LoVo (cell line): Measurements from ENCODE around the gene RAD51B.

Experiments used
- DNase-seq: peaks from one replicate; pipeline ENCODE4 v3.0.0-alpha.2; 2016; ENCODE audit warnings: low spot score

Gene RAD51B

DNA sequence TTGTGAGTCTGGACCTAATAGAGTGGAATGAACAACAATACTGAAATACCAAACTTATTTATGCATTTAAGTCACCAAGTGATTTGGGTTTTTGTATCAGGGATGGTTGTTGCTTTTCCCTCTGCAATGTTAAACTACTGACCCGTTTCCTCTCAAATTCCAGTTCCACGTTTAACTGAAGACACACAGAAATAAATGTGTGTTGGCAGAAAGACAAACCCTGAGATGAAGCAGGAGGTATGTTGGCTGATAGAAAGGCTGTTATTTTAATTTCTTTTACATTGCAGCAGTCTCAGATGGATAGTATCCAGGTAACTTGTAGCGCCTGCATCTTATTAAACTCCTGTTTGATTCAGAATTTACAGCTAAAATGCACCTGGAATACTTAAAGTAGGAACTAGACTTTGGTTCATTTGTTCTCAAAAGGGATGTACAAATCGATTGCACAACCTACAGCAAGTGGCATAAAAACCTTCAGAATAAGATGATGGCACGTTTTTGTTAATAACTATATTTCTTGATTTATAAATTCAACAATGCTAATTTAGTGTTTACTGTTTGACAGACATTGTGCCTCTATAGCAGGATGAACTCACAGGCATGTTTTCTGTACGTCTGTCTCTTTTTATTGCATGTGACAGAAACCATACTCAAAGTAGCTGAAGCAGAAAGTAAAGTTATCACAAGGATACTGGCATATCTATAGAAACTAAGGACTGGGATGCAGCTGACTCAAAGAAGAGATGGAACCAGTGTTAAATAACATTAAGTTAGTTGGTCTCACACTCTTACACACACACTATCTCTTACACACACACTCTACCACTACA, 567.6 kb downstream of the RAD51B start:
- DNase-seq, result no peak

- DNase-seq, result no peak
Measured at GRCh38 chr14:68389943-68390342, 570.4 kb downstream of the RAD51B start.

DNA sequence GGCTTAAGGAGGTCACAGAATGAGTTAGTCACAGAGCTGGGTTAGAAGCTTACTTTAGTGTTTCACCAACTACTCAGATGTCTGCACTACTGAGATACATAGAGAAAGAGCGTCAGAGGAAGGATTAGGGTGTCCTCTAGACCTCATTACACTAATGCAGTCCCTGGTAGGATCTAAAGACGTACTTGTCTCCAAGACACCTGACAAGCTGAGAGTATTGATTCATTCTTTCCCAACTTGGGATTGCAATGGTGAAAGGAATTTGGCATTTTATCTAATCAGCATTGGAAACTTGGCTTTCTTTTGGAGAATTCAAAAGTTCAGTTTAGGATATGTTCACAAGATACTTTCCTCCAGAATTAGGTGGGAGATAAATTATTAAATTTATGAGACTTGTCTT, 571.2 kb downstream of the RAD51B start:
- no peak for DNase-seq

GRCh38 chr14:68391311-68392014, 571.9 kb downstream of the RAD51B start:
- no peak for DNase-seq

DNA sequence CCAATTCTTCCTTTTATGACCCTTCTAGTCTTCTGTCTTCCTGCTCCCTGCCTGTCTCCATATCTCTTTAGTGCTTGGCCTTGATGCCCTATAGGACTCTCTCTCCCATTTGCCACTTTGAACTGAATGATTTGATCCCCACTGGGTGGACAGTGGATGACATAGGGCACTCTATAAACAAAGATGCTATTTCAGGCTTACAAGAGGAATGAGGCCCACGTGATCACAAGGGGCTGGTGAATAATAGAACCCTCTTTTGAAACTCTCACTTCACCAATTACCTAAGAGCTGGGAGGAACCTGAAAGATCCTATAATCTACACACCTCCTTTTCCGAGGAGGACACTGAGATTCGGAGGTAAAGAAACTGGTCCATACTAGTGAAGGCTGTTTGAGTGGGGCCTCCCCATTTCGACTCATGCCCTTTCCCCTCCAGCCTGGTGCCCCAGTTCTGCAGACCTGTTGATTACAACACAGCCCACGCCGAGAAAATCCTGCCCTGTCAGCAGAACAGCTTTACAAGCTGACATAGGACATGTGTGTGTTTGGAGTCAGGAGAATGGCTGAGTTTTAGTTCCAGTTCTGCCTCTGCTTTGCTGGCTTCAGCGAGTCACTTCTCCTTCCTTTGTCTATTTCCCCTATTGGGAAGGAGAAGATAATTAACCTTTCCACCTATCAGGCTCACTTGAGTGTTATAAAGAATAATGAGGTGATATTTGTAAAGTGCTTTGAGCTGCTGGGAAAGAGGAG, 573.0 kb downstream of the RAD51B start:
- DNase-seq, result no peak

- no peak for DNase-seq
Measured at GRCh38 chr14:68393259-68393658, 573.7 kb downstream of the RAD51B start.

DNA sequence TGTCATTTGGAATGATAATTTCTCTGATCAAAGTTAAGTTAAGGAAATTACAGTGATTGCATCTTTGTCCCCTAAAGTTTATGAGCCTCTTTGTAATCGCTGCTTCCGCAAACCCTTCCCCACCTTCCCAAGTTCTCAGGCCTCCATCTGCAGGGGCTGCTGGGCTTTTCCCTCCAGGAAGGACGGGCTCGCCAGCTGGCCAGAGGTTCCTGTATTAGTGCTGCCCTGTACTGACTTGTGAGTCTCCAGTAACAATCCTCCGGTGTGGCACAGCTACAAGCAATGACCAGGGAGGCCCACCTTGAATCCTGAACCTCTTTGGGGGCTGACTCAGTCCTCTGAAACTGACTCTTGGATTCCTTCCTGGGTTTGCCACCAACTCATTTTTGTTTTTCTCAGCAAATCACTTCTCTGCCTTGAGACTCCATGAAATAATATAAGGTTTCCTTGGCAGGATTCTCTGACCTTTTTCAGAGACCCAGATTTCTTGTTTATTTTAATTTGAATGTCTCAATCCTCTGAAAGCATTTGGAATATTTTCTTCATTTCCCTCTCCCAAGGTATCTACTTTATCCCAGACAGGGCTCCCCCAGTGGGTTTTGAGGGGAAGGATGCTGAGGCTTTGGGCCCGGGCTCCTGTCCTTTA, 574.7 kb downstream of the RAD51B start:
- DNase-seq, result no peak

DNA sequence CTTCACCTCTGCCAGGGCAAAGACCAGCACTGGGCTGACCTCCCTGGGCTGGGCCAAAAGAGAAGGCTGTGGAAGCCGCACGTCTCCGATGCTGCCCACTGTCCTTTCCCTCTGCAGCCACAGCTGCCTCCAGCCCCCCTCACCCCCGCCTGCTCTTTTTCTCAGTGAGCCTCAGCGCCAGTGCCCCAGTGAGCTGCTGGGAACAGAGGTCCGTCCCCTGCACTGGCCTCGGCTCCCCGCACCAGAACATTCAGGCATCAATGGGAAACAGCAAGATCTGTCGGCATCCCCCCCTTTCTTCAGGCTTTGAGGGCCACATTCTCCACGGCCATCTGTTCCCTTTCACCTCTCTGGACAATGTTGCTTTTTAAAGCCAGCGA, 575.2 kb downstream of the RAD51B start:
- no peak for DNase-seq

DNA sequence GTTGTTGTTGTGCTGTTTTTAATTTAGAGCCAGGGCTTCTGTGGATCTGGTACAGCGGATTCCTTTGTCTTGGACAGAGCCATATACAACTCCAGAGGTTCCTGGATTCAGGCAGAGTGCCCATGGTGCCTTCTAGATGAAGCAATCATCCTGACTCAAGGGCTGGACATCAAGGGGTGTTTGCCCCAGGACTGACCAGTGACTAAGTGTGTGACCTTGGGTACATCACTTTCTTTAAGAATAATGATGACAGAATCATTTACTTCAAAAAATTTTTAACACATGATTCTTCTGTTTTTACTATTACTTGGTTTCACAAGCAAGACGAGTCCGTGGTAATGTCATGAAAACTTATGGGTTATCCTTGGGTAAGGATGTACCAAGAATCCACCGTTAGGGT, 576.0 kb downstream of the RAD51B start:
- no peak for DNase-seq

DNA sequence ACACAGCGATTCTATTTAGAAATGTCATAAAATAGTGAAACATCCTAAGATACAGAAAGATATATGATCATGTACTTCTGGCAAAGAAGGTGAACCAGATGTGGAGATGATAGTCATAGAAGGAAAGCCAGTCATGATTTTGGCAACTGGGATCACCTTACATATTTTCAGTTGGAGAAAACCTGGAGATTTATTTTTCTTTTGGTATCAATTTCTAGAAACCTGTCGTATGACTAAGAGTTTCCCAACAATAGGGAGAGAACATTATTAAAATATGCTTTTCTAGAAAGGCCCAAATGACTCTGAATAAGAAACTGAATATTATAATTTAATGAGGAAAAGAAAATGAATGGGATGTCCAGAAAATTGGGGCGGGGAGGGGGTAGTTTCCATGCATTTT, 576.9 kb downstream of the RAD51B start:
- no peak for DNase-seq

DNA sequence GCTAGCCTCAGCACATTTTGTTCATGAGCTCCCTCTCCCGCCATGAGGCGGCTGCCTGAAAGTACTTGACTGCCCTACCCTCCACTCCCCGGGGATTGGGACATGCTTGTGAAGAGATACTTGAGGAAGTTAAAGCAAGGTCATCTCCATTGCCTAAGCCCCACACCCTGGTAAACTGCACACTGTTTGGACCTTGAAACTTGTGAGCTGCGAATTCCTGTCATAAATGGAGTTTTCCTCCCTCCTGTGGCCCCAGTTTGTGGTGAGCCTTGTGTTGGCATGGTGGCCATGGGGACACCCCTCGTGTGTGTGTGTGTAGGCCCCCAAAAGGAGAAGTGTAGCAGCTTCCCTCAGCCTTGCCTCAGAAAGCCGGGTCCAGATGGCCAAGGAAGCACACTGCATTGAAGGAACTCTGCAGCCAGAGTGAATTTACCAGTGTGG, 577.8 kb downstream of the RAD51B start:
- no peak for DNase-seq

DNA sequence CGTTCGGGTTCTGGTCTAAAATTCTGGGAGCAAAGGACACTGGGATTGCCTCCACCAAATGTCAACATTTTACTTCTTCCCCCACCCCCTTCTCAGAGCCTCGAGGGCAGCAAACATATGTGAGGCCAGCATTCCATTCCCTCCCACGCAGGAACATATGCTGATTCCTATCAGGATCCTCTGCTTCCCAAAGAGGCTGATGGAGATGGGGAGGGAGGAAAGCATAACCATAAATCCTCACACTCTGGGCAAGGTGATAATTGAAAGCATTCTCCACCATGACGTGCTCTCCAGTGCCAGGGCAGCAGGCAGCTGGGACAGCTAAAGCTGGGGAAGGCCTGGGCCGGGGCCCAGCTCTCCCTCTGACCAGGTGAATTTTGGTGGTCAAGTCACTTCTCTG, 578.2 kb downstream of the RAD51B start:
- DNase-seq, result no peak

DNA sequence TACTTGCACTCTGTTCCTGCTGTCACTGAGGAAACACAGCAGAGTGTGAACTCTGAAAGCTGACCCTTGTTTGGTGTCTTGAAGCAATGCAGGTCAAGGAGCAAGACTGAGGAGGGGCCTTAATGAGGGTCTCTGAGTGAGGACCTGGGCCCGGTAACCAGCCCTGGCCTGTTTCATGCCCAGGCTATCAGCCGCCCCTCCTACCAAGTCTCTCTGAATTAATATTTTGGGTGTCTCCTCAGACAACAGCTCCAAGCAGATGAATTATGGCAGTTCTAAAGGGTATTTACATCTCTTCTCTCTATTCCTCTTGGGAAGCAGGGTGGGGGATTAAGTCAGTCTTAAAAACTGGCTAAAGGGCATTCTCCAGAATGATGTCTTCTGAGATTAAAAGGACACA, 578.8 kb downstream of the RAD51B start:
- DNase-seq, result no peak

GRCh38 chr14:68399971-68400370, 580.4 kb downstream of the RAD51B start:
- DNase-seq, result no peak

DNA sequence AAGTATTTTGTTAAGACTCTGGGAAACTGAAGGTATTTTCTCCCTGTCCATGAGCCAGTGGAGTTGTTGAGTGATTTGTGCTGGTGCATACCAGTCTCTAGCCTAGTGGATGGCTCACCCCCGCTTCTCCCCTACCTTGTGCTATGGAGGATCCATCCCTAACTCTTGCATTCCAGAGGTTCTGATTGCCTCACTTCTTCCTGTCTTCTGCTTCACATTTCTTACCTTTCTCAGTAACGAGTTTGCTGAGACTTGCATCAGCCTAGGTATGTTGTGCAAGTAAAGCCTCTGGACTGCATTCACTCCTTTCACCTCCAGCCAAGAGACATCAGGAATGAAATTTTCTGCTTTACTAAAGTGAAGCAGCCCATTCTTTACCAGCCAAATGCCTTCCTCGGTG, 581.7 kb downstream of the RAD51B start:
- DNase-seq, result peak; percentile 26

GRCh38 chr14:68401855-68402254, 582.3 kb downstream of the RAD51B start:
- no peak for DNase-seq

DNA sequence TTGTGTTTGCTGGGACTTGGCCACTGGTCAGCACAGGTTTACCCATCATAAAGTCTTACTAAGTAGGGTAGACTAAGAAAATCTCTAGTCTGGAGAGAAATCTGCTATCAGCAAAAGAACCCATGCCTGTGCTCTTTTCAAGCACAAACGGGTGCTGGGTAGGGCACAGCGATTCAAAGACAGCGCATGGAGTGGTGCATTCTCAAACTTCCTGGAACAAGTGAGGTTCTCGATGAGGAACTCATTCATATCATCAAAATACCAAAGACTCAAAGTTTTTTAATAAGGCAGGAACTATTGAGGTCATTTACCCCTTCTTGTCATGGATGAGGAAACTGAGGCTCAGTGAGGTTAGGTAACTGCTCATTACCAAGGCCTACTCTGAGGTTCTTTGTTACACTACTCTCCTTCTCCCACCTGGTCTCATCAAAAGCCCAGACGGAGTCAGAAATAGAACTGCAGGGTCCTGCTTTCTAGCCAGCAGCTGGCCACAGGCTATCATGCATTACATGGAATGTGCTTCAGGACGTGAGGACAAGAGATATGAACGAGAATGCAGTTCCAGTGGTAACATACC, 583.0 kb downstream of the RAD51B start:
- no peak for DNase-seq

GRCh38 chr14:68403191-68404145, 583.9 kb downstream of the RAD51B start:
- DNase-seq, result no peak

DNA sequence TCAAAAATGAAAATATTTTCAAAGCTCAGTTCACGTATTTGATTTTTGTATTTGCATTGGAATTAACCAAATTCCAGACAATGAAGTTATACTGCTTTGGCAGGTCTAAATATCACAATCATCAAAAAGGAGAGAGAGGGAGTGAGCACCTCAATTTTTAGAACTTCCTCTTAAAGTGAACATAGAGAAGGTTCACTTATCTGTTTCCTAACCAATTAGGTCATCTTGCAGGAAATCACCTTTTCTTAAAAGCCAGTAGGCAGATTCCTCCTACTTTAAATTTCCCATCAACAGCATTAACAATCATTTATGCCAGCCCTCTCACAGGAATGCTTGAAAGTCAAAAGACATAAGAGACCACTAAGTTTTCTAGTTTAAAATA, 584.6 kb downstream of the RAD51B start:
- no peak for DNase-seq

GRCh38 chr14:68404652-68405183, 585.1 kb downstream of the RAD51B start:
- DNase-seq, result no peak

GRCh38 chr14:68405961-68406360, 586.4 kb downstream of the RAD51B start:
- DNase-seq, result no peak
